Liver (tissue), 3 donors: ENCODE data around the gene KLK14.

Experiments
- CTCF ChIP-seq: fragments of 150-350 bp; IDR thresholded peaks from 2 replicates; pipeline ENCODE4 v1.5.1; 2017; ENCODE audit warnings: improper control_type of control experiment, low read depth, low read length; ENCODE audit not compliant: missing input control
- MAX ChIP-seq: IDR thresholded peaks from 2 replicates; pipeline ENCODE4 v1.6.1; 2016; ENCODE audit warnings: antibody characterized with exemption
- RAD21 ChIP-seq, 2 donors: IDR thresholded peaks; 2 replicates each; pipeline ENCODE4 v1.6.1; 2016; ENCODE audit warnings: antibody characterized with exemption in 2 of 2, mild to moderate bottlenecking in 2 of 2
- RXRA ChIP-seq, 2 donors: IDR thresholded peaks; 2 replicates each; pipeline ENCODE4 v1.6.1; 2017 to 2018; ENCODE audit warnings: antibody characterized with exemption in 2 of 2, mild to moderate bottlenecking in 1 of 2
- donor health status: healthy.
- donor health status: healthy.

- TF ChIP-seq CTCF (no peak), MAX (no peak), RXRA (IDR thresholded peaks at IDR 0.05) (no peak), RAD21 (IDR thresholded peaks at IDR 0.05) (no peak)
Observed at GRCh38 chr19:51043497-51043896, 39.2 kb downstream of the KLK14 start.
